GM18505 (cell line): ENCODE measurements around the gene STS.
"Not testable (repeated sequence)": the region's sequence is repeated elsewhere in the genome, so short reads cannot be mapped to it uniquely, and the experiment has no call there.

Experiments used
- ATAC-seq: cut with Tn5 transposase; IDR thresholded peaks from one replicate; pipeline ENCODE4 v1.9.1; 2021; ENCODE audit not compliant: unreplicated experiment
- POLR2A ChIP-seq: IDR thresholded peaks from 4 replicates; pipeline ENCODE4 v1.6.1; 2011; ENCODE audit warnings: borderline replicate concordance; ENCODE audit not compliant: insufficient read depth, insufficient read length; ENCODE audit errors: extremely low read depth

The STS gene

DNA sequence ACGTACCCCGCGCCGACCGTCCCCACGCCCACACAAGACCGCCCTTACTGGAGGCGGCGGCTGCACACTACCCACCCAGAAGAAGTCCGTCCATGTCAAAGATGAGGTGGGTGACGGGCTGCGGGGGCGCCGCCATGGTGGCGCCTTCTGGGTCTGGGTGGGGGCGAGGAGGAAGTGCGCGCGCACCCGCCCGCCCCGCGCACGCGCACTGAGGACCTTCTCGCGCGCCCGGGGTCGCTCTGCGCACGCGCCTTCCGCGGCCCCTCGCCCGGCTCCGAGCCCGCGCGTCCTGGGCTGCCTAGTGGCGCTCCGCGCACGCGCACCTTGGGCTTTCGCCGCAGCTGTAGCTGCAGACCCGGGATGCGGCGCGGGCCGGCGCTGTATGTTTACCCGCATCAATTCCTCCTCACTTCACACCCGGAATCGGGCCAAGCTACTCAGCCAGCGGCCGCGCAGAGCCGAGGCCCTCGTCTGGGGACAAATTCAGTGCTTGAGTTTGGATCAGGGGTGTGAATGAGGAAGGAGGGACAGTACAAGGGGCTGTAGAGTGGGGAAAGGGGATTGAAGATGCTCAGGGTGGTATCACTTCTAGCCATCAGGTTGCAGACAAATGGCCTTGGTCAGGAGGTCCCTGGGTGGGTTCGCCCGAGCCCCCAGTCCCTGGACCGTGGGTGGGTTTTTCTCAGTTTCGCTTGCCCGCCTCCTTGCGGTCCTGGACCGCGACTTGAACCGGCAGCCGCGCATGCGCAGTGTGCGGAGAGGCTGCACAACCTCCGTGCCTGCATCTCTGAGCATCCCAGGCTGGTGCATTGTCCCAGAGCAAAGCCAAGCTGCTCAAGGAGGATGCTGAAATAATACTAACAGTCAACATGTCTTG is 704 bp downstream of the STS start, which contains the start of gene PUDP:
TSS of gene PUDP (minus strand) at position 176 of the 877 bp plus-strand sequence. CDS start at position 136, 40 bp downstream.
- ATAC-seq: peak; percentile 84

DNA sequence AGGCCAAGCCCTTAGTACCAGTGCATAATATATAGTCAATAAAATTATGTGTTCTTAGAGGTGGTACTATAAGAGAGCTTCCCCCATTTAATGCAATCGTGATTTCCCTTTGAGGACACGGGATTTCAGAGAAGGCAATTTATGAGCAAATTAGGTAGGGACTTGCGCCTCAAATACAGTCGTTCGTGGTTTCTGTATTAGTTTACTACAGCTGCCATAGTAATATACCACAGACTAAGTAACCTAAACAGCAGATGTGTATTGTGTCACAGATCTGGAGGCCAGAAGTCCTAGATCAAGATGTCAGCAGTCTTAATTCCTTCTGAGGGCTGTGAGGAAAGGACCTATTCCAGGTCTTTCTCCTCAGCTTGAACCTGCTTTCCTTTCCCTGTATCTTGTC is 1.9 kb downstream of the STS start:
- no peak for TF ChIP-seq POLR2A
- no peak for ATAC-seq

More for the DNA sequence above, 704 bp downstream of the STS start, which contains the start of gene PUDP:
- TF ChIP-seq POLR2A: peak; percentile 75

GRCh38 chrX:7153231-7153630 is 5.7 kb downstream of the STS start:
- no peak for ATAC-seq
- no peak for TF ChIP-seq POLR2A

DNA sequence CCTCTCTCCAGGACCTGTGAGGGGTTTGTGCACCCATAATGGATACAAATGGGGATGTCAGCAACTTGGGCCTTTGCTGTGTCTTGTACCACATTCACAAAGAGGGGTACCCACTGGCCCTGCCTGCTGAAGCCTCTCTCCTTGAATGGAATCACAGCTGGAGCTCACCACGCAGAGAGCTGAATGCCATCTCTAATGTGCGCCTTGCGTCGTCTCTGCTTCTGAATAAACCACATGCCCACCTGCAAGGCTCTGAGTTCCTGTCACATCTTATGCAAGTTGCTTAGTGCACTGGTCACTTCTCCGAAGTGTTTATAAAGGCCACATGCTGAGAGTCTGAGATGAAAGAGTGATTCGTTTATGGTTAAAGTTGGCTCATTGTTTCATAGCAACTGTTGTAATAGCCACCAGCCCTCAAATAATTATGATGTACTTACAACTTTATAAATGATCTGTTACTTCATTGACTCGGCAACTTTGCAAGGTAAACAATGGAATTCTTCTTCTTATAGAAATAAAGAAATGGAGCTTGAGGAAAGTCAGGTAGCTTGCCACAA is 6.6 kb downstream of the STS start:
- no peak for TF ChIP-seq POLR2A
- ATAC-seq: no peak

- TF ChIP-seq POLR2A: no peak
Observed at GRCh38 chrX:7155163-7155562, 7.7 kb downstream of the STS start.

GRCh38 chrX:7156879-7157278 is 9.4 kb downstream of the STS start:
- TF ChIP-seq POLR2A: no peak

More at GRCh38 chrX:7155163-7155562, 7.7 kb downstream of the STS start:
- no peak for ATAC-seq

DNA sequence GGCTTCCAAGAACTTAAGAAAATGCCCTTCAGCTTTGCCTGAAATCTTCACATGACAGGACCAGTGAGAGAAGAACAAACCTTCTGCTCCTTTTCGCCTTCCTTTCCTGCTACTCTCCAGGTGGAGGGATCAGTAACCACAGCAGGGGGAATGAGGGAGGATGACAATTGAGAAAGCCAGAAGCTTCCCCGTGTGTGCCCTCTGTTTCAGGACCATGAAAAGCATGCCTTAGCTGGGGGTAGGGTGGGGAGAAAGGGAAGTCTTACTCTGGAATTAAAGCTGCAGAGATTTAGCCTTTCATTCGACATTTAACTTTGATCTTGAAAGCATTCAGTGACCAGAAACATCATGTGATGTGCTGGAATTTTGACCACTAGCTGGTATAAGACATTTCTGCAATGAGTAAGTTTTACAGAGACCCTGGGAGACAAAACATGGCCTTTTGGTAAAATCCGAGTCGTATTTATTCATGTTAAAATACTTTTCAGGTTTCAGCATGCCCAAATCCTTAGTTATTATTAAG is 11.0 kb downstream of the STS start:
- no peak for ATAC-seq
- no peak for TF ChIP-seq POLR2A

More at GRCh38 chrX:7156879-7157278, 9.4 kb downstream of the STS start:
- ATAC-seq: no peak

DNA sequence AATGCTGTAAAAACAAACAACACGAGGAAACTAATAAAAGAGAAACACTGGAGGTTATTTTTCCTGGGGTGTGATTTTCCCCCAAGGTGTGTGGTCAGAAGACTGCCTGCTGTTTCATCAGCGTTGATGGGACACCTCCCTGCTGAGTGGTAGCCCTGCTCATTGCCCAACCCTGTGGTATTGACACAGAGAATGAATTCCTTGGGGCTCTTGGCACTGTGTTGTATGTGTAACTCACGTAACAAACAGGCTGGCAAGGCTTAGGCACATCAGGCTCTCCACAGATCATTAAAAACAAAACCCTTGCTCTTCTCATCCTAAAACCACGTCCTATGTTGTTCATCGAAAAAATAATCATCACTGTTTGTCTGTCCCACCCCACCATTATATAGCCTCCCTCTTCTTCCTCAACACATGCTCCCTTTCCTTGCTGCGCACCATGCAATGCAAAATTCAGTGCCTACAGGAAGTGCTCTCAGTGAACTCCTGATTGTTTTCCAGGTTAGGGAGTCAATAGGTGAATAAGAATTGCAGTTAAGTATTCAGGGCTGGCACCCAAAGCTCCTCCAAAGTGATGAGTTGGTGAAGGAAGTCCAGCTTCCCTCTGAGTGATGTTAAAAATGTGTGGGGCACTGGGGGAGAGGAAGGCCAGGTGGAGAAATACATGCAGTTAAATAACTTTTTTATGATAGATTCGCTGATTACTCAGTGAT is 11.8 kb downstream of the STS start:
- ATAC-seq: no peak
- no peak for TF ChIP-seq POLR2A

GRCh38 chrX:7163146-7163677 is 15.7 kb downstream of the STS start:
- no peak for ATAC-seq

DNA sequence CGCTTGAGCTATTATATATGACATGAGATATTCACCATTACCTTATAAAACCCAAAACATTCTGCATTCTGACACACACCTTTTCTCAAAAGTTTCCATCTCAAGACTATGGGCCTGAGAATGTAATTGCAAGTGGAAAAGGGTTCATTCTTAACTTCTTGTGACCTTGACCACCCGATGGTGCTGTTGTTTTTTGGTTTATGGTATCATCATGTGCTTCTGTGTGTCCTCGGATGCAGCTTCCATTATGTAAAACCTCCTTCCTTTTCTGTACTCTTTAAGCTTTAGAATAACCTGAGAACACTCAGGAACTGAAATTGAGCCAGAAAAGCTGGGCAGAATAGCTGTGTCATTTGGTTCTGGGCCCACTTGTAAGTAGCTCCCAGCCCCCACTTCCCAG is 16.7 kb downstream of the STS start:
- TF ChIP-seq POLR2A: no peak
- ATAC-seq: no peak

More at GRCh38 chrX:7163146-7163677, 15.7 kb downstream of the STS start:
- TF ChIP-seq POLR2A: no peak

DNA sequence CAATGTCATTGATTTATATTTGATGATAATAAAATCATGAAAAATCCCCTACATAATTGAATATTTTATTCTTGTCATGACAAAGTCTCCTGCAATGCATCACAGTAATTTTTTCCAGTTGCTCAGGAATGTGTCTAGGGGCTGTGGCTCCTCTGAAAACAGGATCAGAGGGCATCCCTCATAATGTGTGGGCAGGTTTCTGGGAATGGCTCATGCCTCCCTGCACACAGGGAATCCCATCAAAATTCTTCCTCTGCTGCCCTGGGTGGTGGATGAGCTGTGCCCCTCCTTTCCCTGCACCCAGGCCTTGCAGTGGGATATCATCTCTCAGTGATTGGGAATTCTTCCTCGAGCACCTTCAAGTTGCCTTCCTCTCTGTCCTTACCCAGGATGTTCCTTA is 20.9 kb downstream of the STS start:
- ATAC-seq: no peak
- TF ChIP-seq POLR2A: no peak

DNA sequence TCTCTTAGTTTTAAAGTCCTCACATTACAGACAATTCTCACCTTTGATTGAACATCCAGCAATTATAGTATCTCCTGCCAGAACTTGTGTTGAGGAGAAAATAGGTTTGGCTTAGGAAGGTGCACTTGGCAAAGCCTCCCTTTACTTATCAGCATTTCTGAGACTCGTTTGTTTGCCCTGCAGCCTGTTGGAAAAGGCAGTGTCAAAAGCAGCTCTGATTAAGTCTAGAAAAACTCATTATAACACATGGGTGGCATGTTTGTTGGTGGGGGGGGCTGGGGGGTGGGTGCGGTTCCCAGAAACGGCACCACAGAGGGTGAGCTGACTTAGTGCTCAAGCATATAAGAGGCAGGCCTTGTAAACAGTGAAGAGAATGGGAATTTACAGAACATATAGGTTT is 22.1 kb downstream of the STS start:
- no peak for TF ChIP-seq POLR2A
- ATAC-seq: no peak

DNA sequence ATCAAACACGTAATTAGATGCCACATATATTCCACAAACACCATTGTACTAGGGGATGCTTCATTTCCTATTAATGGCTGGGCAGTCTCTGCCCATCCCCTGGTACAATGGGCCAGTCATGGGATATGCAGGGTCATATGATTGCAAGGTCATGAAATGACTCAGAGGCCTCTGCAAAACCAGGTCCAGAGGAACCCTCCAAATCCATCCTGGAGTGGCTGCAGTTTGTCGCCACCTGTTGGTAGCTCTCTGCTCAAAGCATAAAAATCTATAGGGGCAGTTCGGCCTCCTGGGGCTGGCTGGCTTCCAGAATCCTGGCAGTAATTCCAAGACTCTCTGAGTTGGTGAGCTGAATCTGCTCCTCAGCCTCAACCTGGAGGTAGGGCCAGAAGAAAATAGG is 23.4 kb downstream of the STS start:
- no peak for TF ChIP-seq POLR2A
- no peak for ATAC-seq

DNA sequence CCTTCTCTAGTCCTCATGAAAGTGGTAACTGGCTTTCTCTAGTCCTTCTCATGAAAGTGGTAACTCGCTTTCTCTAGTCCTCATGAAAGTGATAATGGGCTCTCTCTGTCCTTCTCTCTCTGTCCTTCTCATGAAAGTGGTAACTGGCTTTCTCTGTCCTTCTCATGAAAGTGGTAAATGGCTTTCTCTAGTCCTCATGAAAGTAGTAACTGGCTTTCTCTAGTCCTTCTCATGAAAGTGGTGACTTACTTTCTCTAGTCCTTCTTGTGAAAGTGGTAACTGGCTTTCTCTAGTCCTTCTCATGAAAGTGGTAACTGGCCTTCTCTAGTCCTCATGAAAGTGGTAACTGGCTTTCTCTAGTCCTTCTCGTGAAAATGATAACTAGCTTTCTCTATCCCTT is 31.3 kb downstream of the STS start:
- not testable (repeated sequence) for ATAC-seq

- ATAC-seq: no peak
- no peak for TF ChIP-seq POLR2A
Observed at GRCh38 chrX:7179446-7179845, 31.9 kb downstream of the STS start.
